ENCODE results near the gene HTR7. TPM values are rescaled to one million over a fixed set of nuclear protein-coding genes. Genes with fewer than 3 reads are reported as not detected.
A peak's percentile ranks its signal among the peaks of the same experiment; 100 is the strongest.

HTR7 gene
- total RNA-seq, 2 experiments from 2014 or later = 0.08 TPM

DNA sequence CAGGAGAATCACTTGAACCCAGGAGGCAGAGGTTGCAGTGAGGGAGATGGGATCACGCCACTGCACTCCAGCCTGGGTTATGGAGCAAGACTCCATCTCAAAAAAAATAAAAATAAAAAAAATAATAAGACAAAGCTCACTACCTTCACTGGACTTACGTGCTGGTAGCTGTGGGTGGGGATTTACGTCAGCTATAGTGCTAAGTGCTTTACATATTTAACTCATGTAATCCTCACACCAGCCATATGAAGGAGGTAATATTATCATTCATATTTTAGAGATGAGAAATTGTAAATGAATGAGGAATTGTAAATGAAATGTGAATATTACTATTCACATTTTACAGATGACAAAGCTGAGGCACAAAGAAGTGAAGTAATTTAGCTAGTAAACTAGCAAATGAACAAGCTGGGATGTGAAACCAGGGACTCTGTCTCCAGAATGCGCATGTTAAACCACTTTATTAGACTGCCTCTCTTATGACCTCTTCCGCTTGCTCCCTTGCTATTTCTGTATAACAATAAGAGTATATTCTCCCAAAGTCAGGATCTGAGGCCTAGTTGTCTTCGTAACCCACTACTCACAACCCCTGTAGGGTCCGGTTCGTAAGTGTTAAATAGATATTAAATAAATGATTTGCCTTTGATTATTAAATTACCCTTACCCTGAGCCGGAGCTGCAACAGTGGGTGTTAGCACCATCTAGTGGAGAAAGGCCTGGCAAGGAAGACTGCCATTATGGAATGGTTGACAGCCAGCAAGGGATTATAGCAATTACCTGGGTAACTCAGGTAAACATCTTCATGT, 70.2 kb downstream of the HTR7 start:
- H3K4me3 Mint-ChIP-seq = no peak overlapping the region
- no peak for ATAC-seq (ENCODE audit: poor library complexity)
- CTCF ChIA-PET = interaction anchor here (1.1 kb wide), 1 partner anchor 995 kb away, joined by 3 read pairs; no protein-coding TSS in a partner anchor

DNA sequence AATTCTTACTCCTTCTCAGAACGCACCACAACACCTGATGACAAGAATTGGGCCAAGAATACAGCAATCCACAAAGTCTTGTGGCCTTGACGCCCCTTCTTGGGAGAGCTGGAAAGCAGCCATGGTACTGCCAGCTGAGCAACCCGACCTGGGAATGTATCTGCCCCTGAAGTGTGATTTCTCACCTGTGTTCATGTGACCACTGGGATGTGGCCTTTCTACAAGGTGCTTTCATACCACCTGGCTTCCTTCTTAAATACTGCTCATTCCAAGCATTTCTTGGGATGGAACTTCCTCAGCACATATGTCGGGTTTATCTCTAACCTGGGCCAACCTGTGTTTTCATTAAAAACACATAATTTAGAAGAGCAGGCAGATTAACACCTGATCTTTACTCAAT, 72.1 kb downstream of the HTR7 start:
- Histone ChIP-seq H3K9me3 (ENCODE audit: control insufficient read depth in 1 of 2, insufficient read depth in 1 of 2, low read length in 2 of 2) (no peaks in the 10 kb centered on the region), H3K27ac (ENCODE audit: low read depth in 1 of 2, low read length in 2 of 2) (no peak overlapping the region), H3K27me3 (ENCODE audit: control insufficient read depth in 1 of 2, insufficient read depth in 2 of 2, low read length in 2 of 2) (no peaks in the 10 kb centered on the region), H3K4me3 (ENCODE audit: low read length) (no peak overlapping the region), H3K4me1 (ENCODE audit: insufficient read depth, low read length) (no peaks in the 10 kb centered on the region), H3K36me3 (ENCODE audit: insufficient read depth, low read length) (no peaks in the 10 kb centered on the region)
- ChIA-PET CTCF (no interaction called here), POLR2A (no interaction called here)
- Mint-ChIP-seq H3K27ac (no peak overlapping the region), H3K36me3 (ENCODE audit: low read depth) (no peaks in the 10 kb centered on the region), H3K4me3 (no peak overlapping the region), H3K4me1 (ENCODE audit: low read depth) (no peaks in the 10 kb centered on the region), H3K27me3 (peaks cover 4% of the 10 kb centered on the region), H3K9me3 (no peaks in the 10 kb centered on the region)
- DNase-seq (no peak), ATAC-seq (ENCODE audit: poor library complexity) (no peak)
- intact Hi-C loops (cut with DNase I, micrococcal nuclease) = loop anchor here in 1 of 2 experiments (5.0 kb wide), 1 partner anchor 1358 kb away; no protein-coding TSS in a partner anchor
- TF ChIP-seq, protein P1, sequence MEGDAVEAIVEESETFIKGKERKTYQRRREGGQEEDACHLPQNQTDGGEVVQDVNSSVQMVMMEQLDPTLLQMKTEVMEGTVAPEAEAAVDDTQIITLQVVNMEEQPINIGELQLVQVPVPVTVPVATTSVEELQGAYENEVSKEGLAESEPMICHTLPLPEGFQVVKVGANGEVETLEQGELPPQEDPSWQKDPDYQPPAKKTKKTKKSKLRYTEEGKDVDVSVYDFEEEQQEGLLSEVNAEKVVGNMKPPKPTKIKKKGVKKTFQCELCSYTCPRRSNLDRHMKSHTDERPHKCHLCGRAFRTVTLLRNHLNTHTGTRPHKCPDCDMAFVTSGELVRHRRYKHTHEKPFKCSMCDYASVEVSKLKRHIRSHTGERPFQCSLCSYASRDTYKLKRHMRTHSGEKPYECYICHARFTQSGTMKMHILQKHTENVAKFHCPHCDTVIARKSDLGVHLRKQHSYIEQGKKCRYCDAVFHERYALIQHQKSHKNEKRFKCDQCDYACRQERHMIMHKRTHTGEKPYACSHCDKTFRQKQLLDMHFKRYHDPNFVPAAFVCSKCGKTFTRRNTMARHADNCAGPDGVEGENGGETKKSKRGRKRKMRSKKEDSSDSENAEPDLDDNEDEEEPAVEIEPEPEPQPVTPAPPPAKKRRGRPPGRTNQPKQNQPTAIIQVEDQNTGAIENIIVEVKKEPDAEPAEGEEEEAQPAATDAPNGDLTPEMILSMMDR (IDR thresholded peaks at IDR 0.05) = no peak

More for the DNA sequence above, 70.2 kb downstream of the HTR7 start:
- no peak overlapping the region for H3K27ac Mint-ChIP-seq
- intact Hi-C loops (cut with DNase I, micrococcal nuclease) = loop anchor here (1.0 to 5.0 kb wide), 2 partner anchors 994 to 1360 kb away; no protein-coding TSS in a partner anchor
- peak in 7 of 14 experiments; percentile 3 to 52 (median 7) for DNase-seq
- TF ChIP-seq, protein P1 (IDR thresholded peaks at IDR 0.05) = peak; percentile 53
- Histone ChIP-seq H3K9me3 (ENCODE audit: control insufficient read depth in 1 of 2, insufficient read depth in 1 of 2, low read length in 2 of 2) (no peaks in the 10 kb centered on the region), H3K27me3 (ENCODE audit: control insufficient read depth in 1 of 2, insufficient read depth in 2 of 2, low read length in 2 of 2) (peaks cover 0 to 6% of the 10 kb centered on the region in 2 experiments), H3K4me3 (ENCODE audit: low read length) (no peak overlapping the region), H3K4me1 (ENCODE audit: insufficient read depth, low read length) (no peaks in the 10 kb centered on the region), H3K27ac (ENCODE audit: low read depth in 1 of 2, low read length in 2 of 2) (no peak overlapping the region), H3K36me3 (ENCODE audit: insufficient read depth, low read length) (no peaks in the 10 kb centered on the region)
- POLR2A ChIA-PET = no interaction called here
- peaks cover 6% of the 10 kb centered on the region for H3K27me3 Mint-ChIP-seq
- H3K36me3 Mint-ChIP-seq (ENCODE audit: low read depth) = no peaks in the 10 kb centered on the region
- H3K4me1 Mint-ChIP-seq (ENCODE audit: low read depth) = no peaks in the 10 kb centered on the region
- no peaks in the 10 kb centered on the region for H3K9me3 Mint-ChIP-seq

DNA sequence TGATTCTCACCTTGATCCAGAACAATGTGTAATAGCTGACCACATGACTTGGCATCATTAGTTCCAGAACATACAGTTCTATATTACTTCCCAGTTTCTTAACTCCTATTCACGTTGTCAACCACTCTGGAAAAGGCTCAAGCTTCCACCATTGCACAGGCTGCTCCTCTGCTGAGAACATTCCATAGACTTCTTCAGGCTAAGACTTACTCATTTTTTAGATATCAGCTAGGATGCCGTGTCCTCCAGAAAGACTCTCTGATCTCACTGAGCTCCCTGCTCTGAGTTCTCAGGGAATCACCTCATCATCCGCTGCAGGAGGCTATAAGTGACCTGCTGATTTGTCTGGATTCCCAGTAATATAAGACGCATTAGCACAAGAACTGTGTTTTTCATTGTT, 73.1 kb downstream of the HTR7 start:
- ATAC-seq (ENCODE audit: poor library complexity) = no peak
- H3K4me1 ChIP-seq (ENCODE audit: insufficient read depth, low read length) = no peaks in the 10 kb centered on the region
- intact Hi-C loops (cut with DNase I, micrococcal nuclease) = loop anchor here in 1 of 2 experiments (5.0 kb wide), 1 partner anchor 1357 kb away; no protein-coding TSS in a partner anchor
- H3K27me3 Mint-ChIP-seq = peaks cover 6% of the 10 kb centered on the region
- H3K9me3 Mint-ChIP-seq = no peaks in the 10 kb centered on the region
- no peaks in the 10 kb centered on the region for H3K9me3 ChIP-seq (ENCODE audit: control insufficient read depth in 1 of 2, insufficient read depth in 1 of 2, low read length in 2 of 2)
- no peak overlapping the region for H3K27ac ChIP-seq (ENCODE audit: low read depth in 1 of 2, low read length in 2 of 2)
- no peaks in the 10 kb centered on the region for H3K4me1 Mint-ChIP-seq (ENCODE audit: low read depth)
- H3K4me3 ChIP-seq (ENCODE audit: low read length) = no peak overlapping the region
- ChIA-PET CTCF (no interaction called here), POLR2A (no interaction called here)
- TF ChIP-seq, protein P1 (IDR thresholded peaks at IDR 0.05) = no peak
- no peak overlapping the region for H3K4me3 Mint-ChIP-seq
- DNase-seq = no peak
- H3K27me3 ChIP-seq (ENCODE audit: control insufficient read depth in 1 of 2, insufficient read depth in 2 of 2, low read length in 2 of 2) = no peaks in the 10 kb centered on the region
- no peaks in the 10 kb centered on the region for H3K36me3 ChIP-seq (ENCODE audit: insufficient read depth, low read length)
- no peak overlapping the region for H3K27ac Mint-ChIP-seq
- H3K36me3 Mint-ChIP-seq (ENCODE audit: low read depth) = no peaks in the 10 kb centered on the region

Data from CD4-positive, alpha-beta T cell (primary cell).